ENCODE data around the gene CRYGS. TPM values are rescaled to one million over a fixed set of nuclear protein-coding genes. Genes with fewer than 3 reads are reported as not detected.

Gene CRYGS
- total and polyA plus RNA-seq, 9 donors = 1.2 to 3.3 (median 2.2) TPM

DNA sequence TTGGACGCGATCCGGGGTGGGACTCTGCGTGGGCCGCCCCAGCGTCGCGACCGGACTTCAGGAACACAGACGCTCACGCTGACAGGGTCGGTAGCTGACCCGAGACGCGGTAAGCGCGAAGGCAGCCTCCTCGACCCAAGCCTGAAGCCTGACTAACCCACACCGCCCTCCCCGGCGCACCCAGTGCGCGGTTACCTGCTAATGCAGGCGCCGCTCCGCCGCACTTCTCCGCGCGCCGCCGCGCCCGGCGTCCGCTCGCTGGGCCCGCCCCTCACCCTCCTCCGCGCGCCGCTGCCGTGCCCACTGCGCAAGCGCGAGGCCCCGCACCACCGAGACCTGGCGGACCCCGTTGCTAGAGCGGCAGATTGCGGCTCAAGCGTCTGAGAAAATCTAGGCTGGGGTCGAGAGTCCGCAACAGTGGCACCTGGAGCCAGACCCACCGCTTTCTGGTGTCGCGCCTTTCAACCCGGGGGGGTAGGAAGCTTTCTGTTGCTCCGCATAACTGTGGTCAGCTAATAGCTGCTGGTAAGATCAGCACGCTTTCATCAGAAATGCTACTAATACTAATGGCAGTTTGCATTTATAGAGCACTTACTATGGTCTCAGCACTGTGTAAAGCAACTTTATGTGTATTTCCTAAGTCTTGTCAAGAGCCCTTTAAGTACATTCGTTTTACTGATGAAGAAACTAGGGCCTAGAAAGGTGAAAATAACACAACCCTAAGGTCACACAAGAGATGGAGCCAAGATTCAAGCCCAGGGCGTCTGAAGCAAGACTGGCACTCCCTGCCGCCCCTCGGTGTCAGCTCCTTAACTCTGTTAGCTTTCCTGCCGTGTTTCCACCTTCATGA is 23.1 kb upstream of the CRYGS start, which contains the start of gene TBCCD1:
TBCCD1 (minus strand) TSS at position 268 of the 850 bp plus-strand sequence. CDS start 3,010 bp downstream, outside the sequence.
- no peaks in the 10 kb centered on the region for H3K27me3 ChIP-seq
- no peaks in the 10 kb centered on the region for H3K36me3 ChIP-seq
- H3K4me3 ChIP-seq = peak within 1 kb of the TSS; percentile 79
- peak; percentile 88 to 96 (median 93) for DNase-seq
- H3K4me1 ChIP-seq (ENCODE audit: insufficient read depth) = peaks cover 7% of the 10 kb centered on the region
- WGBS, 3 donors = 0 to 1% (median 1%) methylated on average over 48 to 66 of the region's 66 CpGs
- TF ChIP-seq EP300 (IDR thresholded peaks at IDR 0.05) (no peak), POLR2A (IDR thresholded peaks at IDR 0.05) (peak; percentile 83)
- TF ChIP-seq, protein P1, sequence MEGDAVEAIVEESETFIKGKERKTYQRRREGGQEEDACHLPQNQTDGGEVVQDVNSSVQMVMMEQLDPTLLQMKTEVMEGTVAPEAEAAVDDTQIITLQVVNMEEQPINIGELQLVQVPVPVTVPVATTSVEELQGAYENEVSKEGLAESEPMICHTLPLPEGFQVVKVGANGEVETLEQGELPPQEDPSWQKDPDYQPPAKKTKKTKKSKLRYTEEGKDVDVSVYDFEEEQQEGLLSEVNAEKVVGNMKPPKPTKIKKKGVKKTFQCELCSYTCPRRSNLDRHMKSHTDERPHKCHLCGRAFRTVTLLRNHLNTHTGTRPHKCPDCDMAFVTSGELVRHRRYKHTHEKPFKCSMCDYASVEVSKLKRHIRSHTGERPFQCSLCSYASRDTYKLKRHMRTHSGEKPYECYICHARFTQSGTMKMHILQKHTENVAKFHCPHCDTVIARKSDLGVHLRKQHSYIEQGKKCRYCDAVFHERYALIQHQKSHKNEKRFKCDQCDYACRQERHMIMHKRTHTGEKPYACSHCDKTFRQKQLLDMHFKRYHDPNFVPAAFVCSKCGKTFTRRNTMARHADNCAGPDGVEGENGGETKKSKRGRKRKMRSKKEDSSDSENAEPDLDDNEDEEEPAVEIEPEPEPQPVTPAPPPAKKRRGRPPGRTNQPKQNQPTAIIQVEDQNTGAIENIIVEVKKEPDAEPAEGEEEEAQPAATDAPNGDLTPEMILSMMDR (IDR thresholded peaks at IDR 0.05) = no peak
- intact Hi-C loops (cut with DNase I) = no loop called here
- H3K9me3 ChIP-seq = no peaks in the 10 kb centered on the region
- H3K27ac ChIP-seq = peak within 1 kb of the TSS; percentile 61 to 75

DNA sequence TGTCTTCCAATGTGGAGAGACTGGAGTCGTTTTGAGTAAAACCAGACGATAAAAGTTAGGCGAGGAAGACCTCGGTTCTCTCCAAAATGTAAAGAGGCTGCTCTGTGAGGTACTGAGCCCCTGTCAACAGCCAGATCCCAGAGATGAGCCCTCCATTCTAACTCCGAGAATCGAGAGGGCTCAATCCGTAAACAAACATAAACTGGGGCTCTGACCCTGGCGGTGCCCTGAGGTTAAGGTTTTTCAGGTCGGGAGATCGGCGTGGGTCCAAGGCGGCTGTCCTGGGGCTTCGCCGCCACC is 22.5 kb upstream of the CRYGS start:
- no peaks in the 10 kb centered on the region for H3K36me3 ChIP-seq
- H3K27me3 ChIP-seq = no peaks in the 10 kb centered on the region
- H3K9me3 ChIP-seq = no peaks in the 10 kb centered on the region
- intact Hi-C loops (cut with DNase I) = no loop called here
- H3K4me3 ChIP-seq = peak overlapping the region; percentile 79
- WGBS, 3 donors = 0 to 1% (median 0%) methylated on average over 14 of the region's 14 CpGs
- H3K27ac ChIP-seq = peak overlapping the region; percentile 61 to 75
- no peak for DNase-seq
- no peak for TF ChIP-seq EP300 (IDR thresholded peaks at IDR 0.05)
- TF ChIP-seq POLR2A (IDR thresholded peaks at IDR 0.05) = no peak
- TF ChIP-seq, protein P1 (IDR thresholded peaks at IDR 0.05) = no peak
- peaks cover 7% of the 10 kb centered on the region for H3K4me1 ChIP-seq (ENCODE audit: insufficient read depth)

DNA sequence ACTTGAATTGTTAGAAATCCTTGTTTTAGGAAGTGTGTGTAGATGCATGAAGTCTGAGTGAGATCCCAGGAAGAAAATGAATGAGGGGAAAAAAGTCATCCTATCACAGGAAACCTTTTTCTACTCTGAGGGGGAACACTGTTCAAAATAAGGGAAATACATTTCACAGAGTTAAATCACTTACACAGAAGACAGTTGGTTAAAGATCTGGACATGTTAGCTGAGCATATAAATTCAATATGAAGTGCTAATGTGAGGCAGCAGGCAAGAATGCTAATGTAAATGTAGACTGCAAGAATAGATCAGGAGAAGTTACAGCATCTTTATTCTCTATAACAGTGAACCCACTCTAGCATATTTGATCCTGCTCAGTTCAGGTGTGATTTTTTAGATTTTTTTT is 20.4 kb upstream of the CRYGS start:
- no peak for DNase-seq
- no peaks in the 10 kb centered on the region for H3K27me3 ChIP-seq
- TF ChIP-seq, protein P1 (IDR thresholded peaks at IDR 0.05) = no peak
- no peak for TF ChIP-seq EP300 (IDR thresholded peaks at IDR 0.05)
- TF ChIP-seq POLR2A (IDR thresholded peaks at IDR 0.05) = no peak
- no peaks in the 10 kb centered on the region for H3K36me3 ChIP-seq
- intact Hi-C loops (cut with DNase I) = no loop called here
- H3K4me3 ChIP-seq = no peak overlapping the region
- no peak overlapping the region for H3K27ac ChIP-seq
- no peaks in the 10 kb centered on the region for H3K9me3 ChIP-seq
- peaks cover 6% of the 10 kb centered on the region for H3K4me1 ChIP-seq (ENCODE audit: insufficient read depth)

DNA sequence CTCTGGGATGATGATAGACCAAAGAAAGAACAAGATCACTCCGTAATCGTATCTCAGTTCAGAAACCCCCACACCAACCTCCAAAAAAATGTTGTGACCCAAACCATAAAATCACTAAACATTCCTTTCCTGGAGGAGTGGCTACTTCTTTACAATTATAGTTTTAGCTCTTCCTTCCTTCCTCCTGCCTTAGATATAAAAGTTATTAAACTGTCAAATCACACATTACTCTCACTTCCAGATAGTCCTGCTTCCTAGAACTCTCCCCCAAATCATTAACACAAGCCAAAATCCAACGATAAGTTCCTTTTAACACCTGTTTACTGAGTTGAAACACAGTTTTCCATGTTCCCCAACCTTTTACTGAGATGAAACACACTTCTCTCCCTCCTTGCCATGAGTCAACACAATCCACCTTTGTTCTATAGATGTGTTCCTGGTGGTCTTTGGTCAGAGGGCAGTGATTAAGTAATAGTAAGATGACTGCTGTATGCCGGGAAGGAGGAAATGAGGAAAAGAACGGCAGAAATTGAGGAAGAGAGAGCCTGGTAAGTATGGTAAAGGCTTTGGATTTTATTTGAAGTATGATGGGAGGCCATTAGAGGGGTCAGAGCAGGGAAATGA is 8.3 kb upstream of the CRYGS start:
- no peaks in the 10 kb centered on the region for H3K36me3 ChIP-seq
- WGBS, 3 donors = 48 to 64% (median 60%) methylated on average over 5 of the region's 5 CpGs

More for the DNA sequence above, 8.3 kb upstream of the CRYGS start:
- DNase-seq = no peak
- Histone ChIP-seq H3K9me3 (no peaks in the 10 kb centered on the region), H3K4me3 (no peak overlapping the region), H3K27ac (no peak overlapping the region), H3K4me1 (ENCODE audit: insufficient read depth) (no peaks in the 10 kb centered on the region), H3K27me3 (no peaks in the 10 kb centered on the region)
- TF ChIP-seq EP300 (IDR thresholded peaks at IDR 0.05) (no peak), POLR2A (IDR thresholded peaks at IDR 0.05) (no peak)
- TF ChIP-seq, protein P1 (IDR thresholded peaks at IDR 0.05) = no peak
- intact Hi-C loops (cut with DNase I) = no loop called here

Data from ovary (tissue), 9 donors.